T-helper 9 cell (primary cell): ENCODE results near the gene CNTN4.

ENCODE experiments used
- DNase-seq: peaks from one replicate; pipeline ENCODE4 v3.0.0-alpha.2; 2020

Gene CNTN4

DNA sequence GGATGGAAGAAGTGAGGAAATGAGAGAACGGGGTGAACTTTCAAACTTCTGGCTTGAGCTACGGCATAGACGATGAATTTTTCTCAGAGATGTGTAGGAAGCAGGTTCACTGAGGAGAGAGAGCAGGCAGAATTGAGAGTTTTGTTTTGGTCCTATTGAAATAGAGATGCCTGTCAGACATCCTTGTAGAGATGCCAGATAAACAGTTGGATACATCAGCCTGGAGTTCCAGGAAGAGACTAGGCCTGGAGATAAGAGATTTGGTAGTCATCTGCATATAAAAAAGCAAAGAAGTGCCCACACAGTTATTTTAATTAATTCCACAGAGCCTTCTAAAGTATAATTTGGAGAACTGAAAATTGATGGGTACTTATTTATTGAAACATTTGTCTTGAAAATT, 515.9 kb downstream of the CNTN4 start:
- no peak for DNase-seq

- no peak for DNase-seq
Measured at GRCh38 chr3:2615080-2615479, 516.4 kb downstream of the CNTN4 start.

DNA sequence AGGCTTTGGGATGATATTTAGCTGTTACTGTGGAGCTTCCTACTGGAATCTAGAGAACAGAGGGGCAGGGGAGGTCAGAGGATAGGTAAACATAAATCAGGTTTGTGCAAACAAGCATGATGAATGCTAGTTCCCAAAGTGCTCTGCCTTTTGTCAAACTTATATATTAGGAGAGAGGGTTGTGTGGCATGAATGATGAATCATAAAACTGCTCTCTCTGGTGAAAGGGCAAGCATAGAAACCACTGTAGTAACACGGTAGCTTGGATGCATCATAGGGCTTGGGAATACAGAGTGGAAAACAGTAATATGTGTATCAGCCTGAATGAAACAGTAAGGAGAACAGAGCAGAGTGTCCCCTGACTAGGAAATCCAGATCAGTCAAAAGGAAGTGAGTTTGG, 524.8 kb downstream of the CNTN4 start:
- no peak for DNase-seq

GRCh38 chr3:2628117-2628516, 529.5 kb downstream of the CNTN4 start:
- DNase-seq = no peak

- no peak for DNase-seq
Measured at GRCh38 chr3:2635511-2635910, 536.8 kb downstream of the CNTN4 start.

DNA sequence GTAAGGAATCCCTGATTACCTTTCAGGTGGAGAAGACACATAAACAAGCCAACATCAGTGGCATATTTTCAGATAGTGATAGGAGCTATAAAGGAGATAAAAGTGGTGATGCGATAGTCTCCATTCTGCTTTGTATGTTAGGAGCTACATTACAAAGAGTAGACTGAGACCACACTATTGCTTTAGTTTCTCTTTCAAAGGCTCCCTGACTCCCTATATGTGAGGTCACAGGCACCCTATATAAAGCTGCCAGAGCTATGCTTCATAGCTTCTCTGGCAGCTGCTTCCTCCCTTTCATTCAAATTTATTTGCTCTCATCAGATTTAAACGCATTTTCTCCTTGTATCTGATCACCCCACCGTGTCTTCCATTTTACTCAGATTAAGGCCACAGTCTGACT, 544.9 kb downstream of the CNTN4 start:
- DNase-seq = no peak

DNA sequence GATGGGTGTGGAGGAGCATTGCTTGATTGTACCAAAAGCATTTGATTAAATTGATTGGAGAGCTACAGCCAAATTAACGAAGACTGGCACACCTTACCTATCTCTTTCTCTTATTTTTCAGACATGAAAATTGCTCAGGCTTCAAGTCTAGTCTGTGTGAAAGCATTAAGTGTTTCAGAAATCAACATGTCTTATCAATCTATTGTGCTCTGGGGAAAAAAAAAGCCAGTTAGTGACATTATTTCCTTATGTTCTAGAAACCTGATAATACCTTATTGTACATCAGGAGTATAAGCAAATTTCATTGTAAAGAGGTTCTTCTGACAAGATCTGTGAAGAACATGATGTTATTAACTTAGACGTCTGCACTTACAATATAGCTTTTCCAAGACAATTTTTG, 546.3 kb downstream of the CNTN4 start:
- no peak for DNase-seq

- DNase-seq = no peak
Measured at GRCh38 chr3:2650746-2651145, 552.1 kb downstream of the CNTN4 start.

GRCh38 chr3:2652386-2652785, 553.7 kb downstream of the CNTN4 start:
- no peak for DNase-seq

DNA sequence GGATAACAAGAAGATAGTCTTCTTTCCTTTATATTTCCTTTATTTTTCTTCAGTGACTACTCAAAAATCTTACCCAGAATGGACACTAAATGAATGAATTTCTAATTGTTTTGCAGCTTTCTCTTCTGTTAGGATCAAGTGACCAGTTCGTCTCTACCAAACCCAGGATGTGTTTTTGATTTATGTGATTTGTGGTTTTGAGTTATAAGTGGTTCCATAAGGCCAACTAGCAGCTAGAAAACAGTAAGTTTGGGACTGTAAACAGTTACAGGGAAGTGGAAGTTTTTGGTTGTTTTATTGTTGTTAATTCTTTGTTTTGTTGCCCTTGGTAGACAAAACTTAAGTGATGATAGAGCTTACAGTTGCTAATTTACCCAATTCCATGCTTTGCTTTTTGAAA, 555.0 kb downstream of the CNTN4 start:
- DNase-seq = no peak

DNA sequence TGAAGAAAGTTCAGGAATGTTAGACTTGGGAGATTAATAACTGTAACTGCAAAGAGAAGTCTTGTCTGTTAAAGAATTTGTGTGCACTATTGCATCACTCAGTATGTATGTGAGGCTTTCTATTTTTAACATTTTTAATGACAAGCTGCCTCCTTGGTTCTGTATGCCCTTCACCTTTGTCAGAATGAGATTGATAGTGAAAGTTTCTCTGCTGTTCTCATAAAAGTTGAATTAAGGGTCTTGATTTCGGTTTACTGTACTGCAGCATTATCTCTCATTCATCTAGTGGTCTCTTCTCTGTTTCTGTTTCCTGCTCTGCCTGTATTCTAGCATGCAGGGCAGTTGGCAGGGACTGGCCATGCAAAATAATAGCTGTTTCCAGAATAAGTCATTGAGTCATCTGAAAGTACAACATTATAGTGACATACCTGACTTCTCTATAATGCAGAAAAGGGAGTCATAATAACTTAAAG, 556.6 kb downstream of the CNTN4 start:
- no peak for DNase-seq

DNA sequence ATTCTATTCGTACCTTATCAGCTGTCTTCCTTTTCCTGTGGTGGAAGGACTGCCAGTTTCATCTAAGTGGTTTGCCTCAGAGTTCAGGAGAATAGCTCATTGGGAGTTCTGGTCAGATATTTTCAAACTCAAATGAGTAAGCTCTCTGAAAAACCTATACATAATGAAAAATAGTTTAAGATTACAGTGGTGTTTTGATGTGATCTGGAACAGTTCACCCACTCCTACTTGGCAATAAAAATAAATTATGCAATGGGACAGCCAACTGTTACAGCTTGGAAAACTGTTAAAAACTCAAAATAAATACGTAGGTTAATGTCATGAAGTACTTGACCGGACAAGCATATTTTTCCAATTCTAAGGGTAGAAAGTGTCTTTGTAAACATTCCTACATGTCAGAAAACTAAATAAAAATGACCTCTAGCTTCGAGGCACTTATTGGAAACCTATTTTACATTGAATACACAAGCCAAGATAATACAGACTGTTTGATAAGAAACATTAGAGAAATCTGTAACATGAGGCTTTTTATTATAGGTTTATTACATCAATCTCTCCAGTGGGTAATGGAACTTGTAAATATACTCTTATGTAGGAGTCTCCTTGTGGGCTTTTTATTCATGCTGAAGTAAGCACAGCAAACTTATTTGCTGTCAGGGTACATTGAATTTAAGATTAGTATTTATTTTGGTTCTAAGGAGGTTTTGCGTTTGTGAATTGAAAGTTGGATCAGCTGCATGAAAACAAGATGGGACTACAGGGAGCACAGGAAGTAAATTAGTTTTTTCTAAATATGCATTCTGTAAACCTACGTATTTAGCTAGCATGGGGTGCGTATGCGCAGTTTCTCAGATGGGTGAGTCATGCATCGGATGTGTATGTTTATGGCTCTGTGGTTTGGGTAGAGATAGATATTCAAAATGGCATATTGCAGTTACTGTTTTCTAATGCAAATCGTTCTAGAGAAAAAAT, 558.4 kb downstream of the CNTN4 start:
- no peak for DNase-seq

DNA sequence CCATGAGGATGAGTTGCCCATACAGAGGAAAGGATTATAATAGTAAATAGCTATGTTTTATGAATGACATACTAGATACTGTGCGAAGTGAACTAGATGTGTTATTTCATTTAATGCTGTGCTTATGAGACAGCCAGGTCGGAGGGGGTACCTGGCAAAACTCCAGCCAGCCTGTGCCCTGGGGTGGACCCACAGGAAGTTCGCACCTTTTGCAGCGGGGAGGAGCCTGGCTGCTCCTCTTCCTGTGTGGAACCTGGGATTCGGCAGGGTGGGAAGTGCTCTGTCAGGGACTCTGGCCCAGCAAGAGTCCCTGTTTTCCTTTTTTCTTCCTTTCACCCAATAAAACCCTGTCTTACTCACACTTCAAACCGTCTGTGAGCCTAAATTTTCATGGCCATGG, 559.3 kb downstream of the CNTN4 start:
- DNase-seq = no peak

GRCh38 chr3:2659896-2660295, 561.2 kb downstream of the CNTN4 start:
- DNase-seq = no peak

DNA sequence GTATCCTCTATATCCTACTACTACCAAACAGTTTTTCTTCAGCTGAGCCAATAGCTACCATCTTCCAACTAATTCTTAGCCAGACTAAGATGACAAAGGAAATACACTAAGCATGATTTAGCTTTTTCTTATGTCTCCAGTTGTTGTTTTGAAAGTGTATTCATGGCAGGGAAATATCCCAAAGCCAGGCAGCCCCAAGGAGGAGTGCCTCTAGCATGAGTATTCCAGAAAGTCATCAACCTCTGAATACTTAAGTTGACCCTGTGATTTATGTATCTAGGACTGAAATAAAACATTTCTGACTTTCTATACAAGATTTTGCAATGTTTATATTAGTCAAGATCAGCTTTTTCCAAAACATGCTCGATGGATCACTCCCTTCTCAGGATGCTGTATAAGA, 562.4 kb downstream of the CNTN4 start:
- no peak for DNase-seq

- DNase-seq = no peak
Measured at GRCh38 chr3:2677501-2677900, 578.8 kb downstream of the CNTN4 start.

- no peak for DNase-seq
Measured at GRCh38 chr3:2680236-2680635, 581.6 kb downstream of the CNTN4 start.

- DNase-seq = no peak
Measured at GRCh38 chr3:2684046-2684445, 585.4 kb downstream of the CNTN4 start.

GRCh38 chr3:2686816-2687502, 588.3 kb downstream of the CNTN4 start:
- DNase-seq = no peak

- DNase-seq = no peak
Measured at GRCh38 chr3:2697589-2697988, 598.9 kb downstream of the CNTN4 start.

- no peak for DNase-seq
Measured at GRCh38 chr3:2701471-2701870, 602.8 kb downstream of the CNTN4 start.

GRCh38 chr3:2706144-2706835, 607.6 kb downstream of the CNTN4 start:
- no peak for DNase-seq

DNA sequence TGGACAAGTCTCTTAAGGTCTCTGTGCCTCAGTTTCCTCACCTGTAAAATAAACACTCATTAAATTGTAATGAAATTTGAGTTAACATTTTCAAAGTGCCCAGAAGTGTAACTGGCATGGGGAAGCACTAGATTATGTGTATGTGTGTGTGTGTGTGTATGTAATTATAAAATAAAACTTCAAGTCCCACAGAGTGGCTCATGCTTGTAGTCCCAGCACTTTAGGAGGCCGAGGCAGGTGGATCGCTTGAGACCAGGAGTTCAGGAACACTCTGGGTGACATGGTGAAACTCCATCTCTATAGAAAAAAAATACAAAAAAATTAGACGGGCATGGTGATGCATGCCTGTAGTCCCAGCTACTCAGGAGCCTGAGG, 608.2 kb downstream of the CNTN4 start:
- DNase-seq = no peak

DNA sequence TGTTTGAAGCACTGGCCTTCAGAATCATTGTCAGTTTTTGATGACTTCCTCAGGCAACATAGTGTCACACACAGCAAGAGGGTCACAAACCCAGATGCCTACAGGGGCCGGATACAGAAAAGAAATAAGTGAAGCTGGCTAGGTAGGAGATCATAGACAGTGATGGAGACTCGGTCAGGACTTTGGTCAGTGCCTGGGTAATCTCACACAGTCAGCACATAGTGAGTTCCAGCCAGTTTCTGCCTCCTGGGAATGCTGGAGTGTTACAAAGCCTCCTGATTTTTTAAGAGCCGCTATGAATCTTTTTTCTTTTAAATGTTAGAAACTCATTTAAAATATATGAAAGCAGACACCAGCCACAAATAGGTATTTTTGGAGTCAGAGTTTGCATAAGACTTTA, 612.4 kb downstream of the CNTN4 start:
- no peak for DNase-seq
